ENCODE data around the gene PSMD14.

PSMD14 gene

DNA sequence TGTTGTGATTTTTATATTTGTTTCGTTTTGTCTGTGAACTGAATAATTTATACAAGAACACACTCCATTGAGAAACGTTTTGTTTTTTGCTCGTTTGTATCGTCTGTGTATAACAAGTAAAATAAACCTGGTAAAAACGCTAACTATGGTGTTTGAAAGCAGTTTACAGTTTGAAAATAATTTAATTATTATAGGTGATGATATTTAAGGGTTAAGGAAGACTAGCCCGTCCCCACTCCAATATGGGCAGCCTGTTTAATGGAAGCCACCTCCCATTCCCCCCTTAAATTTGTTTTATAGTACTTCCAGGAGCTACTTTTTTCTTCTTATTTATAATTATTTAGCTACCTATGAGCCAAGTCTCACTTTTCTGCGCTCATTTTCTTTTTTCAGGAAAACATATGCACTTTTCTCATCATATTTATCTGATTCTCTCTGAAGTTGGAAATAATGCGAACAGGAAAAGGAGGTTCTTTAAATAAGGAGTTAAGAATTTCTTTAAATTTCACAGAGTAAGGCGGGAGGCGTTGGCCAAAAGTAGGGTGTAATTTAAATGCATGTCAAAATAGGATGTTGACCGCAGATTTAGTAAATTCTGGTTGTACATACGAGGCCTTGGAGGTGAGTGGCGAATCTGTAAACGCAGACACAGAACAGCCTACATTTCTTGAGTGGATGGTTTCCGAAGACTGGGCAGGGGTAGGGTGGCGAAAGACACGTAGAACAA lies 117.7 kb downstream of the PSMD14 start:
- Histone ChIP-seq H3K27me3 (peaks cover 21 to 92% of the 10 kb centered on the region in 2 donors), H3K4me1 (peaks cover 0 to 26% (median 16%) of the 10 kb centered on the region in 4 donors), H3K9me3 (peaks cover 0 to 4% (median 0%) of the 10 kb centered on the region in 3 donors), H3K36me3 (no peaks in the 10 kb centered on the region), H3K4me3 (no peak overlapping the region), H3K27ac (no peak overlapping the region)
- no peak for DNase-seq
- TF ChIP-seq, protein P1, sequence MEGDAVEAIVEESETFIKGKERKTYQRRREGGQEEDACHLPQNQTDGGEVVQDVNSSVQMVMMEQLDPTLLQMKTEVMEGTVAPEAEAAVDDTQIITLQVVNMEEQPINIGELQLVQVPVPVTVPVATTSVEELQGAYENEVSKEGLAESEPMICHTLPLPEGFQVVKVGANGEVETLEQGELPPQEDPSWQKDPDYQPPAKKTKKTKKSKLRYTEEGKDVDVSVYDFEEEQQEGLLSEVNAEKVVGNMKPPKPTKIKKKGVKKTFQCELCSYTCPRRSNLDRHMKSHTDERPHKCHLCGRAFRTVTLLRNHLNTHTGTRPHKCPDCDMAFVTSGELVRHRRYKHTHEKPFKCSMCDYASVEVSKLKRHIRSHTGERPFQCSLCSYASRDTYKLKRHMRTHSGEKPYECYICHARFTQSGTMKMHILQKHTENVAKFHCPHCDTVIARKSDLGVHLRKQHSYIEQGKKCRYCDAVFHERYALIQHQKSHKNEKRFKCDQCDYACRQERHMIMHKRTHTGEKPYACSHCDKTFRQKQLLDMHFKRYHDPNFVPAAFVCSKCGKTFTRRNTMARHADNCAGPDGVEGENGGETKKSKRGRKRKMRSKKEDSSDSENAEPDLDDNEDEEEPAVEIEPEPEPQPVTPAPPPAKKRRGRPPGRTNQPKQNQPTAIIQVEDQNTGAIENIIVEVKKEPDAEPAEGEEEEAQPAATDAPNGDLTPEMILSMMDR (IDR thresholded peaks at IDR 0.05): no peak
- intact Hi-C loops (cut with DNase I; ENCODE audit: low total_unique reads): no loop called here

DNA sequence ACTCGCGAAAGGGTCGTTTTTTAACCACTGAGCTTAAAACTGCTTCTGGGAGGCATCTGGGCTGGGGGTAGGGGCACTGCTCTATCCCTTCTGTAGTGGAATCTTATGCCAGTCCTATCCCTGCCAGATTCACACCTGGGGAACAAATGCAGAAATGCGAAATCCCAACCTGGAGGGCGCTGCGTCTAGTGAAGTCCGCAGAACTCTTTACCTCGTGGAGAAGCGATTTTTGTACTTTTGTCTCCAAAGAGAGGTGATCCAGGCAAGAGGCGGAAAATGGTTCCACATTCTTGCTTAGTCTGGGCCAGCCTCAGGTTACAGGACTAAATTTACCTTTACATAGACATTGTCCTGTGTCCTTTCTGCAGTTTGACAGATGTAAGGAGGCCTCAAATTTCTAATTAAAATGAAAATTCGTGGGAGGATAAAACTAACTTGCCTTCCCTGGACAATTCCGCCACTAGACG lies 118.3 kb downstream of the PSMD14 start:
- no peaks in the 10 kb centered on the region for H3K36me3 ChIP-seq

DNA sequence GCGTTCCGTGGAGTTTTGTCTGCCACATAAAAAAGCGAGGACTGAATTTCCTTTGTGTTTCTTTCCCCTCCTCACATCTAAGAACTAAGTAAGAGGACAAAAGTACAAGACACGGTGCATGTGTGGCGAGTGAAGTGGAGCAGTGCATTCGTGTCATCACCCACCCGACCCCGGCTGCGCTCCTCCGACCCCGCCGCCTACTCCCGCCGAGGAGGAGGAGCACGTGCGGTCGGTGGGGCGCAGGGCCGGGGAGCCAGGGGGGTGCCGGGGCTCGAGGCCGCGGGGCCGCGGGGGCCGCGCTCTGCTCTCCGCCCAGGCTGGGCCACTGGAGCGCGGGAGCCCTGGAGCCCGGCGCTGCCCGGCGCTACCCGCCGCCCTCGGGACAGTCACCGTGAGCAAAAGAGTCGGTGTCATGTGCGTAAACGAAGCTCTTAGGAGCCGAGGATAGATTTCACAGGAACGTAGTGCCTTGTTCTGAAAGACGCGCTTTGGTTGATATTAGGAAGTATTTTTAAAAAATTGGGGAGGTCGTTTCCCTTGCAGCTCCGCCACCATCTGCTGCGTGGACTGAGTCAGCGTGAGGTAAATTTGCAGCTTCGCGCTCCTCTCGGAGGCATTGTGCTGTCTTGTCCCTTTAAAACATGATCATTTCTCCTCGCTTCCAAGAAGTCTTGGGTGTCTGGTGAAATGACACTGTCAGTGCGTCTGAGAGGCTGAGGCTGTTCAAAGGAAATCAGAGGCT lies 118.9 kb downstream of the PSMD14 start:
- Histone ChIP-seq H3K4me1 (peaks cover 0 to 26% (median 16%) of the 10 kb centered on the region in 4 donors), H3K36me3 (no peaks in the 10 kb centered on the region), H3K4me3 (peak overlapping the region in 1 of 2 donors; percentile 25), H3K27ac (no peak overlapping the region), H3K27me3 (peaks cover 21 to 82% of the 10 kb centered on the region in 2 donors), H3K9me3 (peaks cover 0 to 4% (median 0%) of the 10 kb centered on the region in 3 donors)
- TF ChIP-seq, protein P1 (IDR thresholded peaks at IDR 0.05): no peak
- intact Hi-C loops (cut with DNase I; ENCODE audit: low total_unique reads): no loop called here
- DNase-seq: no peak

More for the DNA sequence above, 118.3 kb downstream of the PSMD14 start:
- TF ChIP-seq, protein P1 (IDR thresholded peaks at IDR 0.05): no peak
- Histone ChIP-seq H3K4me1 (peaks cover 0 to 26% (median 16%) of the 10 kb centered on the region in 4 donors), H3K27me3 (peaks cover 21 to 86% of the 10 kb centered on the region in 2 donors), H3K27ac (no peak overlapping the region), H3K9me3 (peaks cover 0 to 4% (median 0%) of the 10 kb centered on the region in 3 donors), H3K4me3 (peak overlapping the region in 1 of 2 donors; percentile 25)
- DNase-seq: no peak
- intact Hi-C loops (cut with DNase I; ENCODE audit: low total_unique reads): no loop called here

DNA sequence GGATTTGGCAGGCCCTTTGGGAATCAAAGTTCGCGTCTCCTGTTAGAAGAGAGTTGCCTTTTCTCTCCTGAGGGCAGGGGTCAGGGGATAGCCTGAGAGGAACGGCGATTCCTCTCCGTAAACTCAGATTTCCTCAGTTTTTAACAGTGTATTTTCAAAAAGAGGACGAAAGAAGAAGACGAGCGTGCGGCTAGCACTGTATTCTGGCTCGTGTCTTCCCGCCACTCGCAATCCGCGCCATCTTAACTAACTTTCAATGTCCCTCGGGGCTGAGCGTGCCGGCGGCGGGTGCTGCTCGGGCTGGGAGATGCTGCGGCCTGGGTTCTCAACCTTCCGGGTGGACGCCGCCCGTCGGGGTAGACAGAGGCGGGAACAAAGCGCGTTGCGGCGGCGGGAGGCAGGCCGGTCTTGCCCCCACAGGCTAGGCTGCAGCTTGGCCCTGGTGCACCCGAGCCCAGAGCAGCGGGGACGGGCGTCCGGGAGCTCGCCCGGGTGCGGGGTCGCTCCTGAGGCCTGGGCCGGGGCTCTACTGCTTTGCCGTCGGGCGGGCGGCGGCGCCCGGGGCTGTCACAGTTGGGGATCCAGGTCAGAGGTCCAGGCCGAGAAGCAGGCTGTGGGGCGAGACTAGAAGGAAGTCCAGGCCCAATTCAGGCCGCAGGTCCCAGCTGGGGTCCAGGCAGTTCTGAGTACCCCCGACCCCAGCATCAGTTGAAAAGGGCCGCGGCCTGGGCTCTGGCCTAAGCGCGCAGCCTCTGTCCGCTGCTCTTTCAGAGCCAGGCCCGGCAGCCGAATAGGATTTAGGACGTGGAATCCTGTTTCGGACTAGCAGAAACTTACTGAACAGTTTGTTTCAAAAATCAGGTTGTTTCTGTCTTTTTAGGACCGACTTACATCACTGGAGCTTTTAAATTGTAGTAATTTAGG lies 119.7 kb downstream of the PSMD14 start:
- no peaks in the 10 kb centered on the region for H3K36me3 ChIP-seq
- intact Hi-C loops (cut with DNase I; ENCODE audit: low total_unique reads): no loop called here
- H3K27ac ChIP-seq: no peak overlapping the region
- peak overlapping the region in 1 of 2 donors; percentile 25 for H3K4me3 ChIP-seq
- H3K4me1 ChIP-seq: peaks cover 0 to 26% (median 16%) of the 10 kb centered on the region in 4 donors
- TF ChIP-seq, protein P1 (IDR thresholded peaks at IDR 0.05): no peak
- peaks cover 21 to 73% of the 10 kb centered on the region in 2 donors for H3K27me3 ChIP-seq
- no peak for DNase-seq
- peaks cover 0 to 4% (median 0%) of the 10 kb centered on the region in 3 donors for H3K9me3 ChIP-seq

DNA sequence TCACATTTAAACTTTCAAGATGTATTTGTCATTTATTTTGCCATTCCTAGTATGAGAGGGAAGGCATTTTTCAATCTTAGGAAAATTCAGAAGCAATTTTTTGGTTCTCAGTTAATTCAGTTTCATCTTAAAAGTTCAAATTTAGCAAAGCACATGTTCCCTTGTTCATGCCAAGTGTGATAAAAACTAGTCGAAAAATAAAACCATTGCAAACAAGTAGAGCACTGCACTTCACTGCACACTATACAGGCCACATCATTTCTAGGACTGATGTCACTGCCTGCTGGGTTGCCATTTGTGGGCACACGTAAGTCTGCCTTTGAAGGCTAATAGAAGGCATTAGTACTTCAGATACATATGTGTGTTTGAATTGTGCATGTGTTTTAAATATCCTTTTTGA lies 122.2 kb downstream of the PSMD14 start:
- TF ChIP-seq, protein P1 (IDR thresholded peaks at IDR 0.05): no peak
- H3K36me3 ChIP-seq: no peaks in the 10 kb centered on the region
- intact Hi-C loops (cut with DNase I; ENCODE audit: low total_unique reads): no loop called here
- H3K27ac ChIP-seq: no peak overlapping the region
- peaks cover 0 to 13% (median 7%) of the 10 kb centered on the region in 4 donors for H3K4me1 ChIP-seq
- DNase-seq: no peak
- H3K9me3 ChIP-seq: peaks cover 0 to 9% (median 0%) of the 10 kb centered on the region in 3 donors
- no peak overlapping the region for H3K4me3 ChIP-seq
- H3K27me3 ChIP-seq: peaks cover 11 to 61% of the 10 kb centered on the region in 2 donors

All from tibial artery (tissue), 4 donors.